HG03460 (cell line): ENCODE data around the gene NEK2.

Experiments
- ATAC-seq: cut with Tn5 transposase; IDR thresholded peaks from one replicate; pipeline ENCODE4 v1.9.1; 2021; ENCODE audit not compliant: unreplicated experiment

NEK2 gene

DNA sequence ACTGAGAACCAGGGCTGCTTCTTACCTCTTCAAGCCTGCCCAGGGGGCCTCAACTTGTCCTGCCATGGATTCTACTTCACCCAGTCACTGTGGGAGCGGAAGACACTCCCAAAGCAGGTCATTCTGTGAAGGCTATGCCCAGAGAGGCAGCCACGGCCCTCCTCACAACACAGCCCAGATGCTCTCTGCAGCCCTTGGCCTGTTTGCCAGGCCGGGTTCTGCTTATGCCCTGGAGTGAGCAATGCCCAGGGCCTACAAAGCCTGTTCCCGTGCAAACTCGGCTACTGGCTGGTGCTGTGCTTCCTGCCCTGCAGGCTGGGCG lies 62.7 kb downstream of the NEK2 start:
- no peak for ATAC-seq
